ENCODE results near the gene ZFAND3.

- no peak for TF ChIP-seq CTCF (conservative IDR thresholded peaks at IDR 0.05; ENCODE audit: low read depth, low read length)
- TF ChIP-seq EZH2 (IDR thresholded peaks at IDR 0.05; ENCODE audit: low read length, unreplicated experiment): no peak
Observed at GRCh38 chr6:38198219-38198618, 378.7 kb downstream of the ZFAND3 start.

All from PC-3 (cell line).